ENCODE measurements around the gene EPHA3.

DNA sequence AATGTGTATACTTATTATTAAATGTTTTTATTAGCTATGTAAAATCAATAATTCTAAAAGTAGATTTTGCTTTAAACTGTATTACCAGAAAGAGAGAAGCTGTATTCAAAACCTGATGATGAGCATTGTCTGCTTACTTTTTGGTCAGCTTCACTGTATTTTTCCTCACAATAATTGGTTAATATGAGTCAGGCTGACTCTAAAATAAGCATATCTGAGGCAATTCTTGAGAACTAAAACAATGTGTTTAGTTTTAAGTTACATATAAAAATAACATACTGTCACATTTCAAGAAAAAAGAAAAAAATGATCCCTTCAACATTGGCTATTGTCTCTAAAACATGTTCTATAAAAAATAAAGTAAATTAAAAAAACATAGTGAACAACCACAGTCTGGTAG, 66.1 kb downstream of the EPHA3 start:
- TF ChIP-seq, protein P1, sequence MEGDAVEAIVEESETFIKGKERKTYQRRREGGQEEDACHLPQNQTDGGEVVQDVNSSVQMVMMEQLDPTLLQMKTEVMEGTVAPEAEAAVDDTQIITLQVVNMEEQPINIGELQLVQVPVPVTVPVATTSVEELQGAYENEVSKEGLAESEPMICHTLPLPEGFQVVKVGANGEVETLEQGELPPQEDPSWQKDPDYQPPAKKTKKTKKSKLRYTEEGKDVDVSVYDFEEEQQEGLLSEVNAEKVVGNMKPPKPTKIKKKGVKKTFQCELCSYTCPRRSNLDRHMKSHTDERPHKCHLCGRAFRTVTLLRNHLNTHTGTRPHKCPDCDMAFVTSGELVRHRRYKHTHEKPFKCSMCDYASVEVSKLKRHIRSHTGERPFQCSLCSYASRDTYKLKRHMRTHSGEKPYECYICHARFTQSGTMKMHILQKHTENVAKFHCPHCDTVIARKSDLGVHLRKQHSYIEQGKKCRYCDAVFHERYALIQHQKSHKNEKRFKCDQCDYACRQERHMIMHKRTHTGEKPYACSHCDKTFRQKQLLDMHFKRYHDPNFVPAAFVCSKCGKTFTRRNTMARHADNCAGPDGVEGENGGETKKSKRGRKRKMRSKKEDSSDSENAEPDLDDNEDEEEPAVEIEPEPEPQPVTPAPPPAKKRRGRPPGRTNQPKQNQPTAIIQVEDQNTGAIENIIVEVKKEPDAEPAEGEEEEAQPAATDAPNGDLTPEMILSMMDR (IDR thresholded peaks at IDR 0.05): no peak
- TF ChIP-seq ESRRA (IDR thresholded peaks at IDR 0.05; ENCODE audit: borderline replicate concordance, low read length) (no peak), MAFK (IDR thresholded peaks at IDR 0.05; ENCODE audit: partially characterized antibody) (no peak), POLR2AphosphoS2 (conservative IDR thresholded peaks at IDR 0.05; ENCODE audit: low read length) (no peak), EP300 (IDR thresholded peaks at IDR 0.05) (no peak)

Data from A549 (cell line).